NCI-H446 (cell line): ENCODE data around the gene ZNF438.
"Not testable (repeated sequence)": the region's sequence is repeated elsewhere in the genome, so short reads cannot be mapped to it uniquely, and the experiment has no call there.

Source experiments
- DNase-seq, 2 experiments: peaks; one replicate each; lab custom pipeline; 2025; lab: John Stamatoyannopoulos, UW

Gene ZNF438, protein sequence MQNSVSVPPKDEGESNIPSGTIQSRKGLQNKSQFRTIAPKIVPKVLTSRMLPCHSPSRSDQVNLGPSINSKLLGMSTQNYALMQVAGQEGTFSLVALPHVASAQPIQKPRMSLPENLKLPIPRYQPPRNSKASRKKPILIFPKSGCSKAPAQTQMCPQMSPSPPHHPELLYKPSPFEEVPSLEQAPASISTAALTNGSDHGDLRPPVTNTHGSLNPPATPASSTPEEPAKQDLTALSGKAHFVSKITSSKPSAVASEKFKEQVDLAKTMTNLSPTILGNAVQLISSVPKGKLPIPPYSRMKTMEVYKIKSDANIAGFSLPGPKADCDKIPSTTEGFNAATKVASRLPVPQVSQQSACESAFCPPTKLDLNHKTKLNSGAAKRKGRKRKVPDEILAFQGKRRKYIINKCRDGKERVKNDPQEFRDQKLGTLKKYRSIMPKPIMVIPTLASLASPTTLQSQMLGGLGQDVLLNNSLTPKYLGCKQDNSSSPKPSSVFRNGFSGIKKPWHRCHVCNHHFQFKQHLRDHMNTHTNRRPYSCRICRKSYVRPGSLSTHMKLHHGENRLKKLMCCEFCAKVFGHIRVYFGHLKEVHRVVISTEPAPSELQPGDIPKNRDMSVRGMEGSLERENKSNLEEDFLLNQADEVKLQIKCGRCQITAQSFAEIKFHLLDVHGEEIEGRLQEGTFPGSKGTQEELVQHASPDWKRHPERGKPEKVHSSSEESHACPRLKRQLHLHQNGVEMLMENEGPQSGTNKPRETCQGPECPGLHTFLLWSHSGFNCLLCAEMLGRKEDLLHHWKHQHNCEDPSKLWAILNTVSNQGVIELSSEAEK

GRCh38 chr10:31031558-31032257, at the start of gene ZNF438:
ZNF438 (minus strand) TSS chr10:31031865; CDS start chr10:30877034, 154,831 bp downstream.
- peak; percentile 83 to 96 for DNase-seq

DNA sequence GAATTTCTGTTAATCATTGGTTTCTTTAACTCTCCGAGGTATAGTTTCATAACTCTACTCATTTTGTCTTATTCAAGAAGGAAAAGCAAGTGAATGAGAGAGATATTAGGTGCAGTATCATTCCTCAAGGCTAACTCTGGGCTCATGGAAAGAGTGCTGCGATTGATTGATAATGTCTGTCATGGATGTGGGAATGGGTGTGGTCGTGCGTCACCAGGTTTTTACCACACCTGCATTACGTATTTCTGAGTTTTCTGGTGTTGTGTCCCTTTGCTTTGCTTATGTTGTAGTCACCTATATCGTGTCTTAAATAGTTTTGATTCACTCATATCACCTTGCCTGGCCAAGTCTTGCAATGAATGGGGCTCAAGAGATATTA, 44.9 kb upstream of the ZNF438 start:
- DNase-seq = no peak

- DNase-seq = no peak
Measured at GRCh38 chr10:31075881-31076609, 44.4 kb upstream of the ZNF438 start.

GRCh38 chr10:31075434-31075833, 43.8 kb upstream of the ZNF438 start:
- no peak for DNase-seq

DNA sequence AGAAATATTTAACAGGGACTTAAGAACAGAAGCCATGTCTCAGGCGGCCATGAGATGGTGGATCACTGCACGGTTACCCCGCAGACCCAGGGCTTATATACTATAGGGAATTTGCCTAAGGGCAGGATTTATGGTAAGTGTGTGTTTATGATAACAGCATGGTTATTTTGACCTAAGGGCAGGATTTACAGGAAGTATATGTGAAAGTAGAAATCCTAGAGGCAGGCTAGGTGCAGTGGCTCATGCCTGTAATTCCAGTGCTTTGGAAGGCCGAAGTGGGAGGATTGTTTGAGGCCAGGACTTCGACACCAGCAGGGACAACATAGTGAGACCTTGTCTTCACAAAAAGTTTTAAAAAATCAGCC, 43.0 kb upstream of the ZNF438 start:
- DNase-seq = no peak

DNA sequence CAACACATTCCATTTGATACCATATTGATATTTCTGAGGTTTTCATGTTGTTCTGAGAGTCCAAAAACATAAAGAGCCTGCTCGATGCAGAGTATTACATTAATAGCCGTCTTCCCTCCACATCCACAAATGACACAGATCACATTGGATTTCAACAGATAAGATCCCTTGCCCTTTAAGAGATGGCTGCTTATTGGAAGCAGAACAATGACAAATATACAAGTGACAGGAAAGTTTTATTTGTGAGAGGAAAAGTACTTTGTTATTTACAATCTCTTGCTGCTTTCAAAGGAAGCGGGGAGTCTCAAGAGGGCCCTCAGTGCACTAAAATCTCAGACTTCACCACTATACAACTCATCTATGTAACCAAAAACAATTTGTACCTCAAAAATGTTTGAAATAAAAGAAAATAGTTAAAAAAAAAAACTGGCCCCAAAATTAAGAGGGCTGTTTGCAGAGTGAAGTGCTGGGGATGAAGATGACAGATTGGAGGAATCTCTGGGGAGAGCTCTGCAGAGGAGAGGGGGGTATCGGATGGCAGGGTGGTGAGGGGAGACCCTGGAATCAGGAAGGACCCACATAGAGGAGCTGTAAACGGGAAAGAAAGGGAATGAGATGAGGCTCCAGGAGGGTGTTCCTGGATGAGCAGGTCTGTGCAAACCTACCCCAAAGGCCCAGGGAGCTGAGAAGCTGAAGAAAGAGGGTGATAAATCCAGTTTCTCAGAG, 42.5 kb upstream of the ZNF438 start:
- no peak for DNase-seq

- no peak for DNase-seq
Measured at GRCh38 chr10:31073211-31073610, 41.5 kb upstream of the ZNF438 start.

- DNase-seq = no peak
Measured at GRCh38 chr10:31072451-31072850, 40.8 kb upstream of the ZNF438 start.

GRCh38 chr10:31071232-31072005, 39.8 kb upstream of the ZNF438 start:
- no peak for DNase-seq

DNA sequence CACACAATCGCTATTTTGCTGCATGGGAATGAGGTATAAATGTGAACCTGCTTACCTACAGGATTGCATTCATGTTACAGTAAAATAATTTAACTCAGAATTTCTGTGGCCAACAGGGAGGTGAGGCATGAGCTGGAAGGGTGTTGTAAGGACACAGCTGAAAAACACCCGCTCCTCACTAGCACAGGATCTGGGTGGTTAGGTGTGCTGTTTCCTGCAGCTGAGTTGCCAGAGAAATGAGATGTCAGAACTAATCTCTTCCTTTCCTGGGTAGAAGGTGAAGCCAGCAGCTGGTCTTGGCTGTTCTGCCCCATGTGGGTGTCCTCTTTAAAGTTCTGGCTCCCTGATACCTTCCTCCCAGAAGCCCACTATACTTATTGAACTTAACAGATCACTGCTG, 39.0 kb upstream of the ZNF438 start:
- no peak for DNase-seq

GRCh38 chr10:31070025-31070424, 38.4 kb upstream of the ZNF438 start:
- DNase-seq = no peak

- DNase-seq = no peak
Measured at GRCh38 chr10:31069411-31069810, 37.7 kb upstream of the ZNF438 start.

DNA sequence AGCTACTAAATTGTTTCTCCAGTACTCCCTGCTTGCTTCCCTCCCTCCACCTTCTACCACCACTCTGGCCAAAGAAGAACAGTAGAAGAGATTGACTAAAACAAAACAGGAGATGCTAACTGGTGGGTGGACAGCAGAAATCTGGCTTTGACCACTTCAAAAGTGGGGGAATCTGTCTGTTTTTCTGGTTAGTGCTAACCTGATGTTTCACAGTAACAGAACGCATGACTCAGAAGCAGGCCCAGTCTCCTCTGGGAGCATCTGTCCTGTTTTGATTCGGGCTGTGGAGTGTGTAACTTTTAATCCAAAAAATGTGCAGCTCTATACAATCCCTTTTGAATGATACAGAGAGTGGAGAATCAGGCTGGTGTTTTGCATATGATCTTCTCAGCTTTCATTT, 32.7 kb upstream of the ZNF438 start:
- peak in 1 of 2 experiments; percentile 10 for DNase-seq

DNA sequence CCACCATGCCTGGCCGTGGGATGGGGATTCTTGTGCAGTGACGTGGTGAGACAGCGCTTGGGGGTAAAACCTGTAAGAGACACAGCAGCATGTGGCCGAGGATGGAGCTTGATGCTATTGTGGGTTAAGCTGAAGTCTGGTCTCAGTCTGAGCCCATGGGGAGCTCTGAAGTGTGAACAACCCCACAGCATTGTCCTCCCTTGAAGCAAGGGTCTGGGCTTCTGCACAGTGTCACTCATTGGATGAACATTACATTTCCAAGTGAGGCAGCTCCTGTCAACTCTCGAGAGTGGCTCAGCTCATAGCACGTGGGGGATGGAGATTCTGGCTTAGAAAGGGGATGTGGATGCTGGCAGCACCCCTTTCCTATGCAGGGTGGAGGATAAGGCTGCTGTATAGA, 32.2 kb upstream of the ZNF438 start:
- DNase-seq = no peak

- no peak for DNase-seq
Measured at GRCh38 chr10:31062856-31063255, 31.2 kb upstream of the ZNF438 start.

DNA sequence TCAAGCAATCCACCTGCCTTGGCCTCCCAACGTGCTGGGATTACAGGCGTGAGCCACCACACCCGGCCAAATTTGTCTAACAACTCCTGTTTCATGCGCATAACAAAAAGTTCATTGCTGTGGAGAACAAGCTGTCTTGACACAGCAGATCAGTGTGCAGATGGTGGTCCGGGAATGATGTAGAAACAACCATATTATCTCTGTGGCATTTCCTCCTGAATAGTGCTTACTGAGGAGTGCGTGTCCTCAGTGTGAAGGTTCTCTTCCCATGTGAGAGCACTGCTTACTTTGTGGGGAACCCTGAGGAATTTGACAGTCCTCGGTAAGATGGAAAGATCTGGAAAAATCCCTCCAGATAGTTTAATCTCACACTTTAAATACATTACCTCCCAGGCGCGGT, 30.3 kb upstream of the ZNF438 start:
- DNase-seq = no peak

DNA sequence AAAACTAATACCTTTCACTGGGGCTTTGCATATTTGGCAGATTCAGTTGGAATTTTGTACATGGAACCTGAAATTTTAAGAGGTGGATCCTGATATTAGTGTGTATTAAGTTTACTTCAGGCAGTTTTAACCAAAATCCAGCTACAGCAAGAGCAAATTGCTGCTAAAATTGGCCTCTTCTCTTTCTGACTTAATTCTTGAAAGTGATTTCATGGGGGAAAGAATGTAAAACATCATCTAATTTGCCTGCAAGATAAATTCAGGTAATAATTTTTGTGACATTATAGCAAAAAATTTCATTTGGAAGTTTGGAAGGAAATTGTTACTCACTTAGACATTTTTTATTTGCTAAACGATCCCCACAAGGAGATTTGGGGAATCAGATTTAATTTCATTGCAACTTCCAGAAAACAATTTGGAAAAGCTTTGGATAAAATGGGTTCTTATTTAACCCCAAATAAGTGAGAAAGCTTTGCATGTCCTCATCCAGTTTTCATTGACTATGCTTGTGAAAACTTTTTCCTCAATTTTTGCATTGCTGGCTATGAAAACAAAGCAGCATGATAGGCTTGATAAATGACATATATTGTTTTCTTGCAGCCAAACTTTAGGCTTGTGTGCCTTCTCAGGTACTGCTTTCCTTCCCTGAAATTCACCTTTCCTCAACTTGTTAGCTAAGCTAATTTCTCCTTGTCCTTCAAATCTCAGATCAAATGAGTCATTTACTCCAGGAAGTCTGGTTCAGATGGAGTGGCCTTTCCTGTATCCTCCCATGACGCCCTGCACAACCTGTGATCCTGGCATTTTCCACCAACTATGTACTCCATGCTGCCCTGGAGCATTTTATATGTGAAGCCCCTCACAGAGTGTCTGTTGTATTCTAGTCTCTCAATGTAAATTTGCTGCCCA, 27.4 kb upstream of the ZNF438 start:
- DNase-seq = no peak

DNA sequence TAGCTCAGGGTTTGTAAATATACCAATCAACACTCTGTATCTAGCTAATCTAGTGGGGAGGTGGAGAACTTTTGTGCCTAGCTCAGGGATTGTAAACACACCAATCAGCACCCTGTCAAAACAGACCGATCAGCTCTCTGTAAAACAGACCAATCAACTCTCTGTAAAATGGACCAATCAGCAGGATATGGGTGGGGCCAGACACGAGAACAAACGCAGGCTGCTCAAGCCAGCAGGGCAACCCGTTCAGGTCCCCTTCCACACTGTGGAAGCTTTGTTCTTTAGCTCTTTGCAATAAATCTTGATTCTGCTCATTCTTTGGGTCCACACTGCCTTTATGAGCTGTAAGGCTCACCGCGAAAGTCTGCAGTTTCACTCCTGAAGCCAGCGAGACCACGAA, 25.0 kb upstream of the ZNF438 start:
- not testable (repeated sequence) for DNase-seq

DNA sequence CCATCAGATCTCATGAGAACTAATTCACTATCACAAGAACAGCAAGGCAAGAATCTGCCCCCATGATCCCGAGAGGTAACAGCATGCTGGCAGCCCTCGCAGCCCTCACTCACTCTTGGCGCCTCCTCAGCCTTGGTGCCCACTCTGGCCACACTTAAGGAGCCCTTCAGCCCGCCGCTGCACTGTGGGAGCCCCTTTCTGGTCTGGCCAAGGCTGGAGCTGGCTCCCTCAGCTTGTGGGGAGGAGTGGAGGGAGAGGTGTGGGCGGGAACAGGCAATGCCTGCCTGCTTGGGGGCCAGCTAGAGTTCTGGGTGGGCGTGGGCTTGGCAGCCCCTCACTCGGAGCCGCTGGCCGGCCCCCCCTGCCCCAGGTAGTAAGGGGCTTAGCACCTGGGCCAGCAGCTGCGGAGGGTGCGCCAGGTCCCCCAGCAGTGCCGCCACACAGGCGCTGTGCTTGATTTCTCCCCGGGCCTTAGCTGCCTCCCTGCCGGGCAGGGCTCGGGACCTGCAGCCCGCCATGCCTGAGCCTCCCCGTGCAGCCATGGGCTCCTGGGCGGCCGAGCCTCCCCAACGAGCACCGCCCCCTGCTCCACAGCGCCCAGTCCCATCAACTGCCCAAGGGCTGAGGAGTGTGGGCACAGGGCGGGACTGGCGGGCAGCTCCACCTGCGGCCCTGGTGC, 24.0 kb upstream of the ZNF438 start:
- no peak for DNase-seq
